VCaP (cell line): Measurements from ENCODE around the gene CD274.

Experiments
- H3K27ac ChIP-seq: fragments of 450-650 bp; 2 replicates; pipeline ENCODE4 v1.5.1; 2017
- CTCF ChIP-seq: fragments of 450-650 bp; conservative IDR thresholded peaks from 2 replicates; pipeline ENCODE4 v1.5.1; 2017; ENCODE audit warnings: mild to moderate bottlenecking, moderate library complexity

CD274 gene

GRCh38 chr9:5518937-5519319 is 68.6 kb downstream of the CD274 start:
- no peak for TF ChIP-seq CTCF
- no peak overlapping the region for H3K27ac ChIP-seq
